Measurements from ENCODE around the gene ANKLE1. TPM values are rescaled to one million over a fixed set of nuclear protein-coding genes. Genes with fewer than 3 reads are reported as not detected.

Gene ANKLE1
- total RNA-seq, 2 donors from 2014 or later: 5.8 to 8.9 TPM

GRCh38 chr19:17300992-17301619, 19.4 kb downstream of the ANKLE1 start:
- no peak for ATAC-seq (replicated peaks in 1 of 2)
- peaks cover 0 to 3% of the 10 kb centered on the region in 2 donors for H3K36me3 Mint-ChIP-seq (ENCODE audit: insufficient read depth in 2 of 2)
- no peak overlapping the region for H3K4me3 Mint-ChIP-seq
- peaks cover 31% of the 10 kb centered on the region for H3K4me1 Mint-ChIP-seq (ENCODE audit: low read depth)
- no peak overlapping the region for H3K27ac Mint-ChIP-seq
- no peaks in the 10 kb centered on the region for H3K9me3 Mint-ChIP-seq
- no peak for DNase-seq
- no peaks in the 10 kb centered on the region for H3K27me3 Mint-ChIP-seq (ENCODE audit: low read depth)

- no peaks in the 10 kb centered on the region for H3K27me3 Mint-ChIP-seq (ENCODE audit: low read depth)
- peaks cover 37% of the 10 kb centered on the region for H3K4me1 Mint-ChIP-seq (ENCODE audit: low read depth)
- peak in 1 of 2 donors; percentile 2 for ATAC-seq (replicated peaks in 1 of 2)
- no peak for DNase-seq
- H3K36me3 Mint-ChIP-seq (ENCODE audit: insufficient read depth in 2 of 2): peaks cover 0 to 3% of the 10 kb centered on the region in 2 donors
- no peaks in the 10 kb centered on the region for H3K9me3 Mint-ChIP-seq
- no peak overlapping the region for H3K27ac Mint-ChIP-seq
- peak overlapping the region; percentile 78 to 80 for H3K4me3 Mint-ChIP-seq
Observed at GRCh38 chr19:17302391-17303166, 20.9 kb downstream of the ANKLE1 start.

- ATAC-seq (replicated peaks in 1 of 2): peak; percentile 73 to 76
- no peak within 1 kb of the TSS for H3K27ac Mint-ChIP-seq
- H3K4me3 Mint-ChIP-seq: peak within 1 kb of the TSS; percentile 78 to 94
- no peaks in the 10 kb centered on the region for H3K9me3 Mint-ChIP-seq
- H3K27me3 Mint-ChIP-seq (ENCODE audit: low read depth): no peaks in the 10 kb centered on the region
- peaks cover 43% of the 10 kb centered on the region for H3K4me1 Mint-ChIP-seq (ENCODE audit: low read depth)
- H3K36me3 Mint-ChIP-seq (ENCODE audit: insufficient read depth in 2 of 2): no peaks in the 10 kb centered on the region
- DNase-seq: peak; percentile 97 to 98
Observed at GRCh38 chr19:17303167-17303939, 21.7 kb downstream of the ANKLE1 start, which contains the start of gene ABHD8. Gene ABHD8, minus strand, starts transcription at chr19:17303425. Its CDS starts 1,809 bp downstream, at chr19:17301616.

GRCh38 chr19:17303940-17304267, 22.2 kb downstream of the ANKLE1 start:
- H3K27ac Mint-ChIP-seq: no peak overlapping the region
- H3K27me3 Mint-ChIP-seq (ENCODE audit: low read depth): no peaks in the 10 kb centered on the region
- no peaks in the 10 kb centered on the region for H3K9me3 Mint-ChIP-seq
- peaks cover 45% of the 10 kb centered on the region for H3K4me1 Mint-ChIP-seq (ENCODE audit: low read depth)
- H3K36me3 Mint-ChIP-seq (ENCODE audit: insufficient read depth in 2 of 2): no peaks in the 10 kb centered on the region
- no peak for DNase-seq
- H3K4me3 Mint-ChIP-seq: peak overlapping the region; percentile 78 to 80
- no peak for ATAC-seq (replicated peaks in 1 of 2)

GRCh38 chr19:17304386-17305215, 22.9 kb downstream of the ANKLE1 start:
- peak overlapping the region; percentile 5 for H3K27ac Mint-ChIP-seq
- H3K4me1 Mint-ChIP-seq (ENCODE audit: low read depth): peaks cover 47% of the 10 kb centered on the region
- ATAC-seq (replicated peaks in 1 of 2): no peak
- no peaks in the 10 kb centered on the region for H3K27me3 Mint-ChIP-seq (ENCODE audit: low read depth)
- DNase-seq: no peak
- H3K36me3 Mint-ChIP-seq (ENCODE audit: insufficient read depth in 2 of 2): no peaks in the 10 kb centered on the region
- H3K9me3 Mint-ChIP-seq: no peaks in the 10 kb centered on the region
- H3K4me3 Mint-ChIP-seq: peak overlapping the region; percentile 86 to 94

DNA sequence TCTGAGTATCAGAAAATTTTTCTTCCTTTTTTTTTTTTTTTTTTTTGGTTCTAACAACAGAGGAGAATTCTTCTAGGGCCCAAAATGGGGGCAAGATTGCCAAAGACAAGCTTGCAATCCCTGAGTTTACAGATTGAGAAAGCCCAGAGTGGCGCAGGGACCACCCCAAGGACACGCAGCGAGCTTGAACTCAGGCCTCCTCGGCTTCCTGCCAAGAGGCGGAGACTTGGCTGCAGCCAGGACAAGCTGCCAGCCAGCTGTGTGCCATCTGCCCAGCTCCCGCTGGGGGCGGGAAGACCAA, 23.5 kb downstream of the ANKLE1 start:
- DNase-seq (no peak), ATAC-seq (replicated peaks in 1 of 2) (no peak)
- Mint-ChIP-seq H3K27me3 (ENCODE audit: low read depth) (no peaks in the 10 kb centered on the region), H3K9me3 (no peaks in the 10 kb centered on the region), H3K4me1 (ENCODE audit: low read depth) (peaks cover 49% of the 10 kb centered on the region), H3K36me3 (ENCODE audit: insufficient read depth in 2 of 2) (peaks cover 0 to 1% of the 10 kb centered on the region in 2 donors), H3K27ac (peak overlapping the region; percentile 57), H3K4me3 (peak overlapping the region; percentile 86 to 94)

DNA sequence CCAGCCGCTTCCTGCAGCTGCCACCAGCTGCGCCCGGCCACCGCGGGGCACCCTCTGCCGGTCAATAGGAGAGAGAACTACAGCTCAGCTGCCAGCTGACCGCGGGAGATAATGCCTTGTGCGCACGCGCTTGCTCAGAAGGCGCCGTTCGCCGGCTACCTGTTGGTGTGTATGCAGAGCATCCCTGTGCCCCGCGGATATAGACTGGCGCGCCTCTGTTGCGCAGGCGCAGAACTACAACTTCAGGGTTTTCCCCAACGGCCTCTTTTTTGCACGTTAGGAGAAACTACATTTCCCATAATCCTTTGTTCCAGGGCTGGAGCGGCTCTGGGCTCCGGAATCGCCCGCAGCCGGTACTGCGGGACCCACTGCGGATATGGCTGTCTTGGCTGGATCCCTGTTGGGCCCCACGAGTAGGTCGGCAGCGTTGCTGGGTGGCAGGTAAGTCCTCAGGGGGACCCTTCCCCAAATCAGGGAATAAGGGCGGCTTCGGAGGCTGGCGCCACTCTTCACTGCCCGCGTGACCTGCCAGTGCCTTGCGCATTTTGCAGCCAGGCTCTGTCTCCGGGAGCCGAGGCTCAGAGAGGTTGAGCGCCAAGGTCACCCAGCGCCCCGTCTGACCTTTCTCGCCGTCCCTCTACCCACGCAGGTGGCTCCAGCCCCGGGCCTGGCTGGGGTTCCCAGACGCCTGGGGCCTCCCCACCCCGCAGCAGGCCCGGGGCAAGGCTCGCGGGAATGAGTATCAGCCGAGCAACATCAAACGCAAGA, 24.0 kb downstream of the ANKLE1 start, which contains the start of gene MRPL34:
MRPL34 (plus strand) TSS at position 356 of the 768 bp plus-strand sequence; CDS start at position 377, 21 bp downstream.
- ATAC-seq (replicated peaks in 1 of 2): peak; percentile 71 to 75
- no peaks in the 10 kb centered on the region for H3K9me3 Mint-ChIP-seq
- H3K4me1 Mint-ChIP-seq (ENCODE audit: low read depth): peaks cover 54% of the 10 kb centered on the region
- H3K36me3 Mint-ChIP-seq (ENCODE audit: insufficient read depth in 2 of 2): peaks cover 0 to 1% of the 10 kb centered on the region in 2 donors
- peak within 1 kb of the TSS; percentile 77 for H3K27ac Mint-ChIP-seq
- DNase-seq: peak; percentile 96 to 98
- H3K4me3 Mint-ChIP-seq: peak within 1 kb of the TSS; percentile 86 to 94
- H3K27me3 Mint-ChIP-seq (ENCODE audit: low read depth): no peaks in the 10 kb centered on the region

- H3K27me3 Mint-ChIP-seq (ENCODE audit: low read depth): no peaks in the 10 kb centered on the region
- ATAC-seq (replicated peaks in 1 of 2): no peak
- peak overlapping the region; percentile 86 to 94 for H3K4me3 Mint-ChIP-seq
- H3K9me3 Mint-ChIP-seq: no peaks in the 10 kb centered on the region
- H3K36me3 Mint-ChIP-seq (ENCODE audit: insufficient read depth in 2 of 2): peaks cover 0 to 1% of the 10 kb centered on the region in 2 donors
- DNase-seq: no peak
- H3K4me1 Mint-ChIP-seq (ENCODE audit: low read depth): peaks cover 59% of the 10 kb centered on the region
- H3K27ac Mint-ChIP-seq: peak overlapping the region; percentile 77
Observed at GRCh38 chr19:17306285-17306714, 24.6 kb downstream of the ANKLE1 start.

DNA sequence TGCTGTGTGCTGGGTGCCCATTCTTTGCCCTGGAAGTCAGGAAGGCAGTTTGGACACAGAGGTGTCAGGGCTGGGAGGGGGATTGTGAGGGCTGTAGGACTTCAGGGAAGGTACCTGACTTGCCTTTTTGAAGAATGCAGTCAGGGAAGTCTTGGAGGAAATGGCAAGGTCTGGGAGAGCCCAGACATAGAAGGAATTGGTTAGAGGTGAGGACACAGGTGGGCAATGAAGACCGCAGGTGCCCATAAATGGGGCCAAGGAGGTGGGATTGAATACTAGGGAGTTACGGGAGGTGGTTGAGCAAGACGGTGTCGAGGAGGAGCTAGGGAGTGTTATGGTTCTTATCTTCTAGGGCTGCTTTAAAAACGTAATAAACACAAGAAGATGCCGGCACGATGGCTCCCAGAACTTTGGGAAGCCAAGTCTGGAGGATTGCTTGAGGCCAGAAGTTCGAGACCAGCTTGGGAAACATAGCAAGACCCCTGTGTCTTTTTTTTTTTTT, 26.2 kb downstream of the ANKLE1 start:
- Mint-ChIP-seq H3K36me3 (ENCODE audit: insufficient read depth in 2 of 2) (peaks cover 0 to 1% of the 10 kb centered on the region in 2 donors), H3K27ac (no peak overlapping the region), H3K4me3 (peak overlapping the region; percentile 8 to 86), H3K27me3 (ENCODE audit: low read depth) (no peaks in the 10 kb centered on the region), H3K4me1 (ENCODE audit: low read depth) (peaks cover 60% of the 10 kb centered on the region), H3K9me3 (no peaks in the 10 kb centered on the region)
- DNase-seq (no peak), ATAC-seq (replicated peaks in 1 of 2) (no peak)

DNA sequence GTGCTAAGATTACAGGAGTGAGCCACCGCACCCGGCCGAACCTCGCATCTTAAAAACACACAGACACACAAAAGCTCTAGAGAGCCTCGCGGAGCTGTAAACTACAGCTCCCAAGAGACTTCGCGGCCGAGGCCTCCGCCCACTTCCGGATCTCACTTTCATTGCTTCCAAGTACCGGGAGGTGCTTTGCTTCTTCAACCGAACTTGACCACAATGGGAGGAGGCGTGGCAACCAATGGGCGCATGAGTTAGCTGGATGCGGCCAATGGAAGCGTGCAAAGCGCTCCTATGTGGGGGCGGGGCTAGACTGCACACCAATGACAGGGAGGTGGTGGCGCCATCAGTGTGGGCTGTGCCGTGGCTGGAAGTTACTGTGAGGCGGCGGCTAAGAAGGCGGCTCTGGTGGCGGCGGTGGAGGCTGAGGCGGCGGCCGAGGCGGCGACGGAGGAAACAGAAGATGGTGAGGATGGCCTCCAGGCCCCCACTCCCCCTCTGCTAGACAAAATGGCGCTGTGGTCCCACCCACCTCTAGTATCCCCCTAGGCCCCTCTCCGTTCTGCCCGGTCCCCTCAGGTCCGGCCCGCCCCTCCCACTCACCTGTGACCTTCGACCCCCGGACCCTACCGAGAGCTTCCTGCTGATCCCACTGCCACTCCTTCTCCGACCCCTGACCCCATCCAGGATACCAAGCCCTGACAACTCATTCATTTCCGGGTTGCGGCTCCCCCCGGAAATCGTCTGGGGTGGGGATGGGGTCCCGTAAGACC, 27.7 kb downstream of the ANKLE1 start, which contains the start of gene DDA1:
DDA1 (plus strand) TSS at position 366 of the 767 bp plus-strand sequence; CDS start at position 458, 92 bp downstream.
- Mint-ChIP-seq H3K27me3 (ENCODE audit: low read depth) (no peaks in the 10 kb centered on the region), H3K9me3 (no peaks in the 10 kb centered on the region), H3K27ac (peak within 1 kb of the TSS; percentile 96), H3K4me3 (peak within 1 kb of the TSS; percentile 86 to 93), H3K36me3 (ENCODE audit: insufficient read depth in 2 of 2) (peaks cover 0 to 1% of the 10 kb centered on the region in 2 donors), H3K4me1 (ENCODE audit: low read depth) (peaks cover 53% of the 10 kb centered on the region)
- ATAC-seq (replicated peaks in 1 of 2): peak; percentile 80
- DNase-seq: peak; percentile 98 to 100

GRCh38 chr19:17309965-17310461, 28.3 kb downstream of the ANKLE1 start:
- Mint-ChIP-seq H3K36me3 (ENCODE audit: insufficient read depth in 2 of 2) (peaks cover 0 to 1% of the 10 kb centered on the region in 2 donors), H3K4me1 (ENCODE audit: low read depth) (peaks cover 48% of the 10 kb centered on the region), H3K9me3 (no peaks in the 10 kb centered on the region), H3K27me3 (ENCODE audit: low read depth) (no peaks in the 10 kb centered on the region), H3K27ac (peak overlapping the region; percentile 96), H3K4me3 (peak overlapping the region; percentile 86 to 93)
- DNase-seq: peak in 1 of 2 donors; percentile 49
- ATAC-seq (replicated peaks in 1 of 2): no peak
